H1 (cell line): ENCODE data around the gene ARHGAP23. TPM values are rescaled to one million over a fixed set of nuclear protein-coding genes. Genes with fewer than 3 reads are reported as not detected.

Experiments
- CBX8 ChIP-seq: fragments of 300-800, 300-1000 bp; sonication (generic); IDR thresholded peaks from 2 replicates; pipeline ENCODE4 v1.7.1; 2016; ENCODE audit warnings: low read depth, low read length, borderline replicate concordance
- GABPA ChIP-seq: IDR thresholded peaks from 2 replicates; pipeline ENCODE4 v1.6.1; 2011; ENCODE audit warnings: mild to moderate bottlenecking, low read length, moderate library complexity, borderline replicate concordance; ENCODE audit not compliant: insufficient read depth
- SRF ChIP-seq: IDR thresholded peaks from 2 replicates; pipeline ENCODE4 v1.6.1; 2011; ENCODE audit warnings: mild to moderate bottlenecking, low read depth, low read length, moderate library complexity
- YY1 ChIP-seq: IDR thresholded peaks from 2 replicates; pipeline ENCODE4 v1.6.1; 2011; ENCODE audit warnings: low read depth, mild to moderate bottlenecking, low read length
- polyA plus RNA-seq, 7 experiments: library from polyadenylated mRNA; depleted of rRNA in 3 of 7; stranded (reverse) in 5 of 7; unstranded in 2 of 7; fragments of >200 nt in 5 of 7; fragments of 200-250 nt in 2 of 7; gene quantifications; 1 replicate in 5 of 7; 2 replicates in 1 of 7; 4 replicates in 1 of 7; pipeline versions ENCODE4 v1.2.1 to v1.2.3, GENCODE V29; 2011 to 2013; ENCODE audit warnings: missing spikeins in 2 of 7, mixed read lengths in 2 of 7
- total RNA-seq: library from RNA; stranded (reverse); fragmentation: NEBNext Ultra II Directional; extraction: Animal tissue kit (Norgen Biotek cat#: 25700); gene quantifications from 2 replicates; pipeline ENCODE4 v1.2.1, GENCODE V29; 2021
- TF ChIP-seq, protein P1 (sequence below), 3 experiments: IDR thresholded peaks; 1 replicate in 2 of 3; 2 replicates in 1 of 3; pipeline versions ENCODE4 v1.5.1 to v1.6.1; 2011; ENCODE audit warnings: low read length in 3 of 3, mild to moderate bottlenecking in 3 of 3, inconsistent platforms in 2 of 3, low read depth in 1 of 3, moderate library complexity in 1 of 3; ENCODE audit not compliant: insufficient read depth in 1 of 3; ENCODE audit errors: control extremely low read depth in 1 of 3
- TF ChIP-seq, protein P2 (sequence below): fragments of 300-600 bp; sonication (generic); IDR thresholded peaks from 2 replicates; pipeline ENCODE4 v1.7.1; 2012; ENCODE audit warnings: low read length, moderate library complexity, mild to moderate bottlenecking, inconsistent platforms; ENCODE audit not compliant: insufficient replicate concordance

Gene ARHGAP23
- total and polyA plus RNA-seq, 2 of the 8 experiments (the other 6 are each of a cell fraction or from before 2014, with no cell fraction given), result 16.3 to 107 TPM

- TF ChIP-seq, protein P1, sequence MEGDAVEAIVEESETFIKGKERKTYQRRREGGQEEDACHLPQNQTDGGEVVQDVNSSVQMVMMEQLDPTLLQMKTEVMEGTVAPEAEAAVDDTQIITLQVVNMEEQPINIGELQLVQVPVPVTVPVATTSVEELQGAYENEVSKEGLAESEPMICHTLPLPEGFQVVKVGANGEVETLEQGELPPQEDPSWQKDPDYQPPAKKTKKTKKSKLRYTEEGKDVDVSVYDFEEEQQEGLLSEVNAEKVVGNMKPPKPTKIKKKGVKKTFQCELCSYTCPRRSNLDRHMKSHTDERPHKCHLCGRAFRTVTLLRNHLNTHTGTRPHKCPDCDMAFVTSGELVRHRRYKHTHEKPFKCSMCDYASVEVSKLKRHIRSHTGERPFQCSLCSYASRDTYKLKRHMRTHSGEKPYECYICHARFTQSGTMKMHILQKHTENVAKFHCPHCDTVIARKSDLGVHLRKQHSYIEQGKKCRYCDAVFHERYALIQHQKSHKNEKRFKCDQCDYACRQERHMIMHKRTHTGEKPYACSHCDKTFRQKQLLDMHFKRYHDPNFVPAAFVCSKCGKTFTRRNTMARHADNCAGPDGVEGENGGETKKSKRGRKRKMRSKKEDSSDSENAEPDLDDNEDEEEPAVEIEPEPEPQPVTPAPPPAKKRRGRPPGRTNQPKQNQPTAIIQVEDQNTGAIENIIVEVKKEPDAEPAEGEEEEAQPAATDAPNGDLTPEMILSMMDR (IDR thresholded peaks at IDR 0.05; ENCODE audit: control extremely low read depth in 1 of 3, insufficient read depth in 1 of 3, low read depth in 1 of 3, low read length in 3 of 3), result peak; percentile 95 to 97 (median 96)
- no peak for TF ChIP-seq CBX8
- TF ChIP-seq YY1, result 0 out of 2 replicates have a peak, but pooled peaks have one; percentile 7
- no peak for TF ChIP-seq SRF
- peak; percentile 46; the same call in 1 of the 2 replicates for TF ChIP-seq GABPA
- TF ChIP-seq, protein P2, sequence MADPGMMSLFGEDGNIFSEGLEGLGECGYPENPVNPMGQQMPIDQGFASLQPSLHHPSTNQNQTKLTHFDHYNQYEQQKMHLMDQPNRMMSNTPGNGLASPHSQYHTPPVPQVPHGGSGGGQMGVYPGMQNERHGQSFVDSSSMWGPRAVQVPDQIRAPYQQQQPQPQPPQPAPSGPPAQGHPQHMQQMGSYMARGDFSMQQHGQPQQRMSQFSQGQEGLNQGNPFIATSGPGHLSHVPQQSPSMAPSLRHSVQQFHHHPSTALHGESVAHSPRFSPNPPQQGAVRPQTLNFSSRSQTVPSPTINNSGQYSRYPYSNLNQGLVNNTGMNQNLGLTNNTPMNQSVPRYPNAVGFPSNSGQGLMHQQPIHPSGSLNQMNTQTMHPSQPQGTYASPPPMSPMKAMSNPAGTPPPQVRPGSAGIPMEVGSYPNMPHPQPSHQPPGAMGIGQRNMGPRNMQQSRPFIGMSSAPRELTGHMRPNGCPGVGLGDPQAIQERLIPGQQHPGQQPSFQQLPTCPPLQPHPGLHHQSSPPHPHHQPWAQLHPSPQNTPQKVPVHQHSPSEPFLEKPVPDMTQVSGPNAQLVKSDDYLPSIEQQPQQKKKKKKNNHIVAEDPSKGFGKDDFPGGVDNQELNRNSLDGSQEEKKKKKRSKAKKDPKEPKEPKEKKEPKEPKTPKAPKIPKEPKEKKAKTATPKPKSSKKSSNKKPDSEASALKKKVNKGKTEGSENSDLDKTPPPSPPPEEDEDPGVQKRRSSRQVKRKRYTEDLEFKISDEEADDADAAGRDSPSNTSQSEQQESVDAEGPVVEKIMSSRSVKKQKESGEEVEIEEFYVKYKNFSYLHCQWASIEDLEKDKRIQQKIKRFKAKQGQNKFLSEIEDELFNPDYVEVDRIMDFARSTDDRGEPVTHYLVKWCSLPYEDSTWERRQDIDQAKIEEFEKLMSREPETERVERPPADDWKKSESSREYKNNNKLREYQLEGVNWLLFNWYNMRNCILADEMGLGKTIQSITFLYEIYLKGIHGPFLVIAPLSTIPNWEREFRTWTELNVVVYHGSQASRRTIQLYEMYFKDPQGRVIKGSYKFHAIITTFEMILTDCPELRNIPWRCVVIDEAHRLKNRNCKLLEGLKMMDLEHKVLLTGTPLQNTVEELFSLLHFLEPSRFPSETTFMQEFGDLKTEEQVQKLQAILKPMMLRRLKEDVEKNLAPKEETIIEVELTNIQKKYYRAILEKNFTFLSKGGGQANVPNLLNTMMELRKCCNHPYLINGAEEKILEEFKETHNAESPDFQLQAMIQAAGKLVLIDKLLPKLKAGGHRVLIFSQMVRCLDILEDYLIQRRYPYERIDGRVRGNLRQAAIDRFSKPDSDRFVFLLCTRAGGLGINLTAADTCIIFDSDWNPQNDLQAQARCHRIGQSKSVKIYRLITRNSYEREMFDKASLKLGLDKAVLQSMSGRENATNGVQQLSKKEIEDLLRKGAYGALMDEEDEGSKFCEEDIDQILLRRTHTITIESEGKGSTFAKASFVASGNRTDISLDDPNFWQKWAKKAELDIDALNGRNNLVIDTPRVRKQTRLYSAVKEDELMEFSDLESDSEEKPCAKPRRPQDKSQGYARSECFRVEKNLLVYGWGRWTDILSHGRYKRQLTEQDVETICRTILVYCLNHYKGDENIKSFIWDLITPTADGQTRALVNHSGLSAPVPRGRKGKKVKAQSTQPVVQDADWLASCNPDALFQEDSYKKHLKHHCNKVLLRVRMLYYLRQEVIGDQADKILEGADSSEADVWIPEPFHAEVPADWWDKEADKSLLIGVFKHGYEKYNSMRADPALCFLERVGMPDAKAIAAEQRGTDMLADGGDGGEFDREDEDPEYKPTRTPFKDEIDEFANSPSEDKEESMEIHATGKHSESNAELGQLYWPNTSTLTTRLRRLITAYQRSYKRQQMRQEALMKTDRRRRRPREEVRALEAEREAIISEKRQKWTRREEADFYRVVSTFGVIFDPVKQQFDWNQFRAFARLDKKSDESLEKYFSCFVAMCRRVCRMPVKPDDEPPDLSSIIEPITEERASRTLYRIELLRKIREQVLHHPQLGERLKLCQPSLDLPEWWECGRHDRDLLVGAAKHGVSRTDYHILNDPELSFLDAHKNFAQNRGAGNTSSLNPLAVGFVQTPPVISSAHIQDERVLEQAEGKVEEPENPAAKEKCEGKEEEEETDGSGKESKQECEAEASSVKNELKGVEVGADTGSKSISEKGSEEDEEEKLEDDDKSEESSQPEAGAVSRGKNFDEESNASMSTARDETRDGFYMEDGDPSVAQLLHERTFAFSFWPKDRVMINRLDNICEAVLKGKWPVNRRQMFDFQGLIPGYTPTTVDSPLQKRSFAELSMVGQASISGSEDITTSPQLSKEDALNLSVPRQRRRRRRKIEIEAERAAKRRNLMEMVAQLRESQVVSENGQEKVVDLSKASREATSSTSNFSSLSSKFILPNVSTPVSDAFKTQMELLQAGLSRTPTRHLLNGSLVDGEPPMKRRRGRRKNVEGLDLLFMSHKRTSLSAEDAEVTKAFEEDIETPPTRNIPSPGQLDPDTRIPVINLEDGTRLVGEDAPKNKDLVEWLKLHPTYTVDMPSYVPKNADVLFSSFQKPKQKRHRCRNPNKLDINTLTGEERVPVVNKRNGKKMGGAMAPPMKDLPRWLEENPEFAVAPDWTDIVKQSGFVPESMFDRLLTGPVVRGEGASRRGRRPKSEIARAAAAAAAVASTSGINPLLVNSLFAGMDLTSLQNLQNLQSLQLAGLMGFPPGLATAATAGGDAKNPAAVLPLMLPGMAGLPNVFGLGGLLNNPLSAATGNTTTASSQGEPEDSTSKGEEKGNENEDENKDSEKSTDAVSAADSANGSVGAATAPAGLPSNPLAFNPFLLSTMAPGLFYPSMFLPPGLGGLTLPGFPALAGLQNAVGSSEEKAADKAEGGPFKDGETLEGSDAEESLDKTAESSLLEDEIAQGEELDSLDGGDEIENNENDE, result no peak
These were observed 129.8 kb downstream of the ARHGAP23 start (continued) for GRCh38 chr17:38557836-38558727.
